Neutrophil (primary cell): ENCODE measurements around the gene GAPDHS.

Experiments
- H3K27ac ChIP-seq: fragments of 200-600 bp; sonication (generic); 2 replicates; pipeline ENCODE4 v1.5.1; 2016; ENCODE audit warnings: mild to moderate bottlenecking, moderate library complexity
- H3K27me3 ChIP-seq: fragments of 200-600 bp; sonication (generic); 2 replicates; pipeline ENCODE4 v1.6.0; 2016; ENCODE audit warnings: mild to moderate bottlenecking
- H3K36me3 ChIP-seq: fragments of 200-600 bp; sonication (generic); 2 replicates; pipeline ENCODE4 v1.5.1; 2017
- H3K4me1 ChIP-seq, 2 experiments: fragments of 200-600 bp in 1 of 2; sonication (generic) in 1 of 2; 1 replicate in 1 of 2; 2 replicates in 1 of 2; pipeline versions ENCODE4 v1.5.1 to v1.6.1; 2013 to 2016; ENCODE audit warnings: low read depth in 1 of 2, low read length in 1 of 2, mild to moderate bottlenecking in 1 of 2, moderate library complexity in 1 of 2; ENCODE audit not compliant: control insufficient read depth in 1 of 2, insufficient read depth in 1 of 2
- H3K4me3 ChIP-seq, 2 experiments: fragments of 200-600 bp in 1 of 2; sonication (generic) in 1 of 2; 1 replicate in 1 of 2; 2 replicates in 1 of 2; pipeline ENCODE4 v1.5.1; 2013 to 2016; ENCODE audit warnings: low read depth in 1 of 2, low read length in 1 of 2, mild to moderate bottlenecking in 1 of 2, moderate library complexity in 1 of 2
- H3K9me3 ChIP-seq: fragments of 200-600 bp; sonication (generic); 2 replicates; pipeline ENCODE4 v1.5.1; 2016
- CTCF ChIP-seq: fragments of 200-600 bp; sonication (generic); IDR thresholded peaks from 2 replicates; pipeline ENCODE4 v1.5.1; 2016; ENCODE audit warnings: antibody characterized with exemption

The GAPDHS gene

GRCh38 chr19:35533822-35534392 lies 651 bp downstream of the GAPDHS start:
- Histone ChIP-seq H3K9me3 (no peaks in the 10 kb centered on the region), H3K27me3 (peaks cover 72% of the 10 kb centered on the region), H3K4me3 (no peak overlapping the region), H3K4me1 (no peaks in the 10 kb centered on the region), H3K36me3 (no peaks in the 10 kb centered on the region), H3K27ac (no peak overlapping the region)
- no peak for TF ChIP-seq CTCF

DNA sequence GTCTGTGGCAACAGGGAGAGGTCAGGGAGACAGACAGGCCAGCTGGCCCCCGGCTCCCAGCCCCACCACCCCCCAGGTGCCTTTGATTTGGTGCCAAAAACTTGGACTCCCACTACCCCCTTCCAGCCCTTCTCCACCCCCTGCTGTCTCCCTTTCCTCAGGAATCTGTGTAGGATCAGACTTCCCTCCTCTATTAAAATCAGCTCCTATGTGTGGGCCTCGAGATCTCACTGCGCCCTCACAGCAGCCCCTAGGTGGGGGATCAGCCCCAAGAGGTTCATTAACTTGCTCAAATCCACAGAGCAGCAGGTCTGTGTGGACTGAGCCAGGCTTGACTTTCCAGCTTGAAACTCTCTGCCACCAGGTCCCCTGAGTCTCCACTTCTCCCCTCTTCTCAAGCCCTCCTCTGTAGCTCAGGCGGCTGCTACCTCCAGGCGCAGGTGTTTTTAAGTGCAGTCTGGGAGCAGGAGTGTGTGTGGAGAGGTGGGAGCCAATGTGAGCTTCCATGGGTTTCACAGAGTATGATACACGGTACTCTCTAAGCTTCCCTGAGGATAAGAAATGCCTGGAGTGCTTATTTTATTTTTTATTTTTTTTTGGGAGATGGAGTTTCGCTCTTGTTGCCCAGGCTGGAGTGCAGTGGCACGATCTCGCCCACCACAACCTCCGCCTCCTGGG lies 1.7 kb downstream of the GAPDHS start:
- no peak overlapping the region for H3K27ac ChIP-seq
- H3K4me3 ChIP-seq: no peak overlapping the region
- H3K27me3 ChIP-seq: peaks cover 62% of the 10 kb centered on the region
- no peaks in the 10 kb centered on the region for H3K9me3 ChIP-seq
- no peak for TF ChIP-seq CTCF
- no peaks in the 10 kb centered on the region for H3K4me1 ChIP-seq
- no peaks in the 10 kb centered on the region for H3K36me3 ChIP-seq

GRCh38 chr19:35539314-35539713 lies 6.1 kb downstream of the GAPDHS start:
- no peak for TF ChIP-seq CTCF
- no peak overlapping the region for H3K27ac ChIP-seq
- H3K4me3 ChIP-seq: no peak overlapping the region
- H3K9me3 ChIP-seq: no peaks in the 10 kb centered on the region
- no peaks in the 10 kb centered on the region for H3K4me1 ChIP-seq
- H3K36me3 ChIP-seq: no peaks in the 10 kb centered on the region
- H3K27me3 ChIP-seq: peaks cover 25% of the 10 kb centered on the region

GRCh38 chr19:35539850-35540249 lies 6.6 kb downstream of the GAPDHS start:
- Histone ChIP-seq H3K4me1 (peaks cover 2% of the 10 kb centered on the region in 2 experiments), H3K27ac (no peak overlapping the region), H3K27me3 (peaks cover 19% of the 10 kb centered on the region), H3K4me3 (no peak overlapping the region), H3K9me3 (no peaks in the 10 kb centered on the region), H3K36me3 (no peaks in the 10 kb centered on the region)
- no peak for TF ChIP-seq CTCF

DNA sequence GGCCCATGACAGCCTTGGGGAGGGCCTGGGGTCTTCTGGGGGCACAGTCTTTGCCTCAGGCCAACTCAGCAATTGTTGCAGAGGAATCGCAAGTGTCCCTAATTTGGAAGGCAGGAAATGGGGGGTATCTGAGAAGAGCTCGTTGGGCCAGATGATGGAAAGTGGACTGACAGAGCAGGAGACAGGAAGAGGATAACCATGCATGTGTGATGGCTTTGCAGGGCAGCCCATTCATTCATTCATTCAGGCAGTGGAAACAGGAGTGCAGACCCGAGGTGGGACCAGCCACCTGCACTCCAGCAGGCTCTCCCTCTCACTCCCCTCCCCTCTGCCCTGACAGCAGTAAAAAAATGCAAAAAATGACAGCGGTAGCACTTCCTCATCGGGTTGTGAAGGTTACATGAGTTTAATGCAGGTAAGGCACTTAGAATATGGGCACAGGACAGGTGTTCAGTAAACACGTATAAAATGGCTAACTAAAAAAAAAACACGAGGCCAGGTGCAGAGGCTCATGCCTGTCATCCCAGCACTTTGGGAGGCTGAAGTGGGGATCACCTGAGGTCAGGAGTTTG lies 7.2 kb downstream of the GAPDHS start:
- H3K27ac ChIP-seq: no peak overlapping the region
- no peak overlapping the region for H3K4me3 ChIP-seq
- peaks cover 14% of the 10 kb centered on the region for H3K27me3 ChIP-seq
- H3K36me3 ChIP-seq: no peaks in the 10 kb centered on the region
- H3K4me1 ChIP-seq: peaks cover 6% of the 10 kb centered on the region in 2 experiments
- no peaks in the 10 kb centered on the region for H3K9me3 ChIP-seq
- TF ChIP-seq CTCF: no peak
